Measurements from ENCODE around the gene UNC13C.

UNC13C gene

GRCh38 chr15:54026258-54026657, 48.0 kb downstream of the UNC13C start:
- no peak for DNase-seq (ENCODE audit: low read depth)

DNA sequence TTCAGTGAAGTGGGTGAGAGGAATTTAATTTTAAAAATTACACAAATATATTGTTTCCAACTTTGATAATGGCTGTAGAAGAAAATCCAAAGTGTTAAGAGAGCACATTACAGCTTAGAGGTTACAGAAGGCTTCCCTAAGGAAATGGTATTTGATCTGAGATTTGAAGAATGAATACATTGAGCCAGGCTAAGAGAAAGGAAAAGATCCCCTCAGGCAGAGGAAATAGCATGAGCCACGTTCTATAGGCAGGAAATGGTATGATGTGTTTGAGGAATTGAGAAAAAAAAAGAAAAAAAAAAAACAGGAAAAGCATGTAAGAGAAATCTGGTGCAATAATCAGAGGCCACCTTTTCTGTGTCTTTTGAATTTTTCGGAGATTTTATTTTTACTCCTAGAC, 48.6 kb downstream of the UNC13C start:
- DNase-seq (ENCODE audit: low read depth): no peak

GRCh38 chr15:54029081-54029480, 50.8 kb downstream of the UNC13C start:
- DNase-seq (ENCODE audit: low read depth): no peak

- no peak for DNase-seq (ENCODE audit: low read depth)
Observed at GRCh38 chr15:54032066-54032465, 53.8 kb downstream of the UNC13C start.

- DNase-seq (ENCODE audit: low read depth): no peak
Observed at GRCh38 chr15:54033356-54033860, 55.2 kb downstream of the UNC13C start.

GRCh38 chr15:54033869-54034458, 55.7 kb downstream of the UNC13C start:
- no peak for DNase-seq (ENCODE audit: low read depth)

GRCh38 chr15:54035616-54036015, 57.4 kb downstream of the UNC13C start:
- no peak for DNase-seq (ENCODE audit: low read depth)

DNA sequence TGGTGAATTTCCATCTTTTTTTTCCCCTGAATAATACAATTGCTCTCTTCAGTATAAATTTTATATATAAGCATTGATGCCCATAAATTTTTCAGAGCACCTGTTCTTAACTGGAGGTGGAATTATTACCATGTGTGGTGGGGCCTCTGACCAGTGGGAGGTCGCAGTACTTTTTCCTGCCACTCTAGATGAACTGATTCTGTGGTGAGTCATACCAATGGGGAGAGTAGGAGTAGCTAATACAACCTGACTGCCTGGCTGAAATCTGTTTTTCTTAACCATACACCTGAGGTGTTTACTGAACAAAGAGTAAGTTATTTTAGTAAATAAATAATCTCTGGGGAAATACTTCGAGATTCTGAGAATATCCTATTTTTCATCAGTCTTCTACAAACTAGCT, 67.2 kb downstream of the UNC13C start:
- DNase-seq (ENCODE audit: low read depth): no peak

DNA sequence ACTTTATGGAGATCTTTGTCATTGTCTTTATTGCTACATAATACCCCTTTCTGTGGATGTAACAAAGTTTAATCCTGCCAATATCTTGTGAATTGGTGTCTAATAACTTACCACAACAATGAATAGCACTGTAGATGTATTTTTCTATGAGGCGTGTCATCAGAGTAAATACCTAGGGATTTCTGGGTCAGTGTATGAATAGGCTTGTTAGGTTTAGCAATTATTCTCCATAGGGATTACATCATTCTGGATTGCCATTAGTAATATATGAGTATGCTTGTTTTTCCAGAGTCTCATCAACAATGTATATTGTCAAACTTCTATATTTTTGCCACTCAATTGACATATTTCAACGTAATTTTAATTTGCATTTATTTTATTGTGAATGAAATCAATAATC, 67.9 kb downstream of the UNC13C start:
- no peak for DNase-seq (ENCODE audit: low read depth)

DNA sequence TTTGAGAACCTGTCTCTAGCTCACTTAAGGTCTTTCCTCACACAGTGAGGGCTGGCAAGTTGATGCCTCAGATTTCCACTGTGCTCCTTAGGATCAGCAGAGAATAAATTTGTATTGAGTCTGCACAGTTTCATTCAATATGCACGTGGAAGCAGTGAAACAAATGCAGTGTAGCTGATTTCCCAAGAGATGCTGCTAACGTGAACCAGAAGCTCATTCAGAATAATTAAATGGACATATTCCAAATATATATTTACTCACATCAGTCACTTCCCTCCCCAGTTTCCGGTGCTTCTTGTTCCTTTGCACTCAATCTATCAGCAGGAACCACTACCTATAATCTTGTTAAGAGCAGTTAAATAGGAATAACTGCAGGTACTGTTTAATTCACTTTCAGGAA, 86.1 kb downstream of the UNC13C start:
- DNase-seq (ENCODE audit: low read depth): no peak

- DNase-seq (ENCODE audit: low read depth): no peak
Observed at GRCh38 chr15:54066403-54066802, 88.2 kb downstream of the UNC13C start.

DNA sequence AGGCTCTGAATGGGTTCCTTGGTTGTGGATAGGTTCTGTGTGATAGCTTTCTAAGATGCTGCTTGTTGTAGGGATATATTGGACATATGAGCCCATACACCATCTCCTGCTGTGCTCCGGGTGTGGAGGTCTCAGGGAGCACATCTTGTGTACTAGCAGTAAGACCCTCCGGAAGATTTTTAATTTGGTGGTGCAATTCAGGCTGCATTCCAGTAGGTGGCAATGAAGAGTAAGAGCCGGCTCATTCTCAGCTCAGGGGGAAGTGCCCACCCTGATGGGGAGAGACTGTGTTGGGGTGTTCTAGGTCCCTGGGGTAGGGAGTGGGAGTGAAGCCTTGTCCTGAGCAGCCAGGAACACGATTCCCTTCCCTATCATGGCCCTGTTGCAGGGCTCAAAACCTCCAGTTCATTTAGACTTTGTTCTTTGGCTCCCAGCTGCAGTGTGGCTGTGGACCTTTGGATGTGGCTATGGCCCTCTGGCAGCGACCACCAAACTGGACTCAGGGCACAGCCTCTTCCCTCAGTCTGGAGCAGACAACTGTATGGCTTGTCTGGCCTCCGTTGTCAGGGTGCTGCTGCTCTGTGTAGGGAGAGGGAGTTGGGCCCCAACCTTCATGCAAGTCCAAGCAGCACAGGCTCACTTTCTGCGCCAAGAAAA, 104.7 kb downstream of the UNC13C start:
- DNase-seq (ENCODE audit: low read depth): no peak

- DNase-seq (ENCODE audit: low read depth): no peak
Observed at GRCh38 chr15:54083501-54083900, 105.3 kb downstream of the UNC13C start.

DNA sequence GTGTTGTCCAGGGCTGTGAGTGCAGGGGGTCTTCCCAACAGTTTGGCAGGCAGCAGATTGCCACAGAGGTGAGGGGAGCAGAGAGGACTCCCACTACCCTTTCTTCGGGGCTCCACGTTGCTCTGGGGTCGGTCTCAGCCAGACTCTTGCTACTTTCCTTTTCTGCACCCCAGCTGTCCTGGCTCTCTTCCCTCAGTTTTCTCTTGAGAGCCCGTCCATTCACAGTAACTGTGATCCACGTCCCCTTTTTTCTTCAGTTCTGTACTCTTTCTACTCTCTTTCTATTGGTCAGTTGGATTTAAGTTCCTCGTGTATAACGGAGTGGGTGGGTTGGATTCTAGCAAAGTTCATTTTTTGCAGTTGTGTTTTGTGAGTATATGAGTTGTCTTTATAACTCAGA, 105.8 kb downstream of the UNC13C start:
- no peak for DNase-seq (ENCODE audit: low read depth)

GRCh38 chr15:54088837-54089236, 110.6 kb downstream of the UNC13C start:
- DNase-seq (ENCODE audit: low read depth): no peak

DNA sequence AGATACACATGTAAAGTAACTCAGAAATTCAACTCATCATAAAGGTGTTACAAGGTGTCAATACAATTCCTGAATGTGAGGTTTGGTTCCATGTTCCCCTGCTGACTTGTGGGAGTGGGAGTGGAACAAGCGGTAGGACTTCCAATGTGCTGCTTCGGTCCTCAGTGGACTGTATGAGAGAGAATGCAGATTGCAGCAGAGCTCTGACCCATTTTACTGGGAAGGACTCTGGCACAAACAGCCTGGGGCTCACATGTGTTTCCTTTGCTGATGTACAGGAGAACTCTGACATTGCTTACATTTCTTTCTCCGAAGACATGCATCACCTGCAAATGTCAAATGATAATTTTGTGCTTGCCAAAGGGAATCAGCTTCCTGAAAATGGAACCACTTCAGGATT, 111.5 kb downstream of the UNC13C start:
- no peak for DNase-seq (ENCODE audit: low read depth)

- DNase-seq (ENCODE audit: low read depth): no peak
Observed at GRCh38 chr15:54091651-54092050, 113.4 kb downstream of the UNC13C start.

DNA sequence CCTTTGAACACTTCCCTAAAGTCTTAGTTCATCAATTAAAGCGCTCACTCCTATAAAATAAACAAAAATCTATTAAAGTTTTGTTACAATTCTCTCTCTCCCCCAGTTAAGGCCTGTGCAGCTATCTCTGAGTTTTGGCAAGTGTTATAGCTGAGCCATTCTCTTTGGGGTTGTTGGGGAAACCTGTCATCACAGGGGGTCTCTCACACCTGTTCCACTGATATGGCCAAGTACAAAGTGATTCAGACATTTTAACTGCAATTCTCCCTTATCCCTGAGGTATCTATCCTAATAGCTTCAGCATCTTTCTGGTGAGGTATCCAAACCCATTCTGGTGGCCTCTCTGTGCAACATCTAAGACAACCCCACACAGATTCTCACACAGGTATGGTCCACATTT, 116.4 kb downstream of the UNC13C start:
- DNase-seq (ENCODE audit: low read depth): no peak

DNA sequence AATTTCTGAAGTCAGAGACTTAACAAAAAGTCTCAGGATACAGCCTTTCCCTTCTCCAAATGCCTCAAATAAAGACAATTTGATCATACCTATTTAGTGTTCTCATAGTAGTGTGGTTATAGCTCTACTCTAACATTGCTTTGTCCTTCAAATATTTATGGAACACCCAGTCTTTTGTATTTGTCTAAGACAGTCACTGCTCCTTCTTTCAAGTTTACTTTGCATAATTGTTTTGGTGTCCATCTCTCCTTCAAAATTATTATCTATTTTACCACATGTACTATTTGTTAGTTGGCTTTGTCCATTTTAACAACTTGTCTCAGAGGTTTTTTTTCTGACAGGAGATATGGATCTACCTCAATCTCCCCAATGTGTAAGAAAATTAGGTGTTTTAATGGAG, 118.8 kb downstream of the UNC13C start:
- no peak for DNase-seq (ENCODE audit: low read depth)

DNA sequence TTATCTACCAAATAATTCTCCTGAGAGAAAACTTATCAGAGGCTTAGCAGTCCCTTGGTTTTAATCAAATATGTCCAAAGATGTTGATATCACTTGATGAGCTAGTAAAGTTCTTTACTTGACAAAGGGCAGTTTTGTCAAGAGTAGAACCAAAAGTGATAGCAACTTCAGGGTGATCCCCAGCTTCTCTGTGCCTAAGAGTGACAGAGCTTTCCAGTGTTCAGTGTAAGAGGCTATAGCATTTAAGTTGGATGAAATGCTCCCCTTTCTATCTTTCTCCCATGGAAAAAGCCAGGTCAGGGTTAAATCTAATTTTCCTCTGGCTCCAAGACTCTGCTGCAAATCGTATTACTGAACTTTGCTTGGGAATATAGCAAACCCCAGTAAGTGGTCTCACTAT, 120.8 kb downstream of the UNC13C start:
- no peak for DNase-seq (ENCODE audit: low read depth)

GRCh38 chr15:54101664-54102270, 123.5 kb downstream of the UNC13C start:
- no peak for DNase-seq (ENCODE audit: low read depth)

DNA sequence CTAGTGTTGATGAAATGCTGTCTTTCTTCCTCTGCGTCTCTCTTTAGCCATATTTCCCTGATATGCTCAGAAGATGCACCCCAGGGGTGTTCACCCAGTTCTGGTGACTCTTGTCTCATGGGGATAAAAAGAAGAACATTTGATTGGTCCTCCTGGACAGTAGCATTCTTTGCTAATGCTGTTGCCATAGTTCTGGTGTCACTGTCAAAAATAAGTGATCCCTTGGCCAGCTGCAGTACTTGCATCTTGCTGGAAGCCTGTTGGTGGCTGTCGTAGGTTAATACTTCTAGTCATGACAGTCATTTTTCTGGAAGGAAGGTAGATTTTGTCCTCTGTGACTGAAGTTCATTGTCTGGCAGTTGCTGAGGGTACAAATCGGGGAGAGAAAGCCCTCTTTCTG, 124.5 kb downstream of the UNC13C start:
- DNase-seq (ENCODE audit: low read depth): no peak

- DNase-seq (ENCODE audit: low read depth): no peak
Observed at GRCh38 chr15:54109014-54109413, 130.8 kb downstream of the UNC13C start.

DNA sequence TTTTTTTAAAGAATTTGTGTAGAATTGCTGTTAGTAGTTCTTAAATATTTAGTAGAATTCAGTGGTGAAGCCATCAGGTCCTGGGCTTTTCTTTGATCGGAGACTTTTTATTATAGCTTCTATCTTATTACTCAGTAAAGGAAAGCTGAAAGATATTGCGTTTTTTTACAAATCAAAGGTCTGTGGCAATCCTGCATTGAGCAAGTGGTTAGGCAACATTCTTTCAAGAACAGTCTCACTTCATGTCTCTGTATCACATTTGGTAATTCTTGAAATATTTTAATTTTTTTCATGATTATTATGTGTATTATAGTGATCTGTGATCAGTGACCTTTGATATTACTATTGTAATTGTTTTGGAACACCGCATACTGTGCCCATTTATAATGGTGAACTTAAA, 140.8 kb downstream of the UNC13C start:
- DNase-seq (ENCODE audit: low read depth): no peak
